Stimulated activated naive B cell treated with anti-CD40 and anti-IgM and Interleukin-4, amounts not matched to agents 10 μg/mL and 1 μg/mL and 100 μg/mL, for 72 hours (primary cell): ENCODE measurements around the gene DTX3.

ENCODE experiments used
- ATAC-seq, 2 donors: fragments of 150-1000 bp; cut with Tn5 transposase; replicated peaks; 2 replicates each; pipeline ENCODE4 v1.10.0; 2021; ENCODE audit warnings: moderate library complexity in 1 of 2
- DNase-seq: peaks from one replicate; pipeline ENCODE4 v3.0.0; 2021
- H3K27ac Mint-ChIP-seq: one replicate; pipeline ENCODE4 v1.8.0; 2022; ENCODE audit warnings: mild to moderate bottlenecking, mixed read lengths
- H3K27me3 Mint-ChIP-seq, 2 donors: one replicate each; pipeline ENCODE4 v1.8.0; 2022; ENCODE audit warnings: mixed read lengths in 2 of 2
- H3K36me3 Mint-ChIP-seq, 2 donors: one replicate each; pipeline ENCODE4 v1.8.0; 2022; ENCODE audit warnings: mixed read lengths in 2 of 2, mild to moderate bottlenecking in 1 of 2
- H3K4me1 Mint-ChIP-seq, 2 donors: one replicate each; pipeline ENCODE4 v1.8.0; 2022; ENCODE audit warnings: mixed read lengths in 2 of 2, mild to moderate bottlenecking in 1 of 2
- H3K4me3 Mint-ChIP-seq, 2 donors: one replicate each; pipeline ENCODE4 v1.8.0; 2022; ENCODE audit warnings: mild to moderate bottlenecking in 2 of 2, mixed read lengths in 2 of 2, moderate library complexity in 1 of 2
- H3K9me3 Mint-ChIP-seq, 2 donors: one replicate each; pipeline ENCODE4 v1.8.0; 2022; ENCODE audit warnings: mixed read lengths in 2 of 2, mild to moderate bottlenecking in 1 of 2

DTX3 gene

GRCh38 chr12:57576613-57577160, 27.9 kb upstream of the DTX3 start:
- Mint-ChIP-seq H3K4me1 (no peaks in the 10 kb centered on the region), H3K36me3 (peaks cover 0 to 3% of the 10 kb centered on the region in 2 donors), H3K27me3 (peaks cover 22 to 40% of the 10 kb centered on the region in 2 donors), H3K27ac (no peak overlapping the region), H3K9me3 (no peaks in the 10 kb centered on the region), H3K4me3 (no peak overlapping the region)
- no peak for ATAC-seq
- no peak for DNase-seq

DNA sequence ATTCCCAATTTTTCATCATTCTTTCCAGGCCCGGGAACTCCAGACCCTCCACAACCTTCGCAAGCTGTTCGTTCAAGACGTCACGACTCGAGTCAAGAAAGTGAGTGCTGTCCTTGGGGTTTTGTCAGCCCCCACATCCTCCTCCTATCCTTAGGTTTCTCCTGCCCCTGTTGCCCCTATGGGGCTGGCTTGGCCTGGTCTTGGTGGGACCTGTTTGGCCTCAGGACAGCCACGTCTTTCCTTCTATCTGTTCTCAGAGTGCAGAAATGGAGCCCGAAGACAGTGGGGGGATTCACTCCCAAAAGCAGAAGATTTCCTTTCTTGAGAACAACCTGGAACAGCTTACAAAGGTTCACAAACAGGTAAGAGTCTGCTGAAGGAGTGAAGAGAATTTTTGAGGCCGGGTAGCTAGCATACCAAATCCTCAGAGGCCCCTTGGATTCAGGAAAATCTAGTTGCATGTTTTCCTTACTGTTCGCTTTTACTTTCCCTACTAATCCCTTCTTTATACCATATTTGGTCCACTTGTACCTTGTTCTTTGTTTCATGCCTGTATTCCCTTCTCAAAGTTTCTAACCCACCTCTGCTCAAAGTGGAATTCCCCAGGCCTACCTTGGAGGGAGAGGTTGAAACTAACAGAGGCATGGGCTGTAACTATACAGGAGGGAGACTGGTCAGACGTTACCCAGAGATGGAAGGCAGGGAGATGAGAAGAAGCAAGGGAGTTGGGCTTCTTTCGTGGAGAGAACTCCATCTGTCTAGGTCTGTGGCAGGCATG, 26.5 kb upstream of the DTX3 start:
- no peak overlapping the region for H3K4me3 Mint-ChIP-seq
- H3K27ac Mint-ChIP-seq: no peak overlapping the region
- H3K36me3 Mint-ChIP-seq: peaks cover 0 to 3% of the 10 kb centered on the region in 2 donors
- no peaks in the 10 kb centered on the region for H3K9me3 Mint-ChIP-seq
- H3K4me1 Mint-ChIP-seq: peaks cover under 1 to 3% of the 10 kb centered on the region in 2 donors
- ATAC-seq (no peak), DNase-seq (no peak)
- peaks cover 19 to 51% of the 10 kb centered on the region in 2 donors for H3K27me3 Mint-ChIP-seq

- Mint-ChIP-seq H3K27ac (peak overlapping the region; percentile 20), H3K9me3 (no peaks in the 10 kb centered on the region), H3K4me3 (no peak overlapping the region), H3K4me1 (peaks cover 2 to 7% of the 10 kb centered on the region in 2 donors), H3K36me3 (peaks cover 0 to 3% of the 10 kb centered on the region in 2 donors), H3K27me3 (peaks cover 25 to 59% of the 10 kb centered on the region in 2 donors)
- ATAC-seq (no peak), DNase-seq (no peak)
Observed at GRCh38 chr12:57579011-57579410, 25.6 kb upstream of the DTX3 start.

DNA sequence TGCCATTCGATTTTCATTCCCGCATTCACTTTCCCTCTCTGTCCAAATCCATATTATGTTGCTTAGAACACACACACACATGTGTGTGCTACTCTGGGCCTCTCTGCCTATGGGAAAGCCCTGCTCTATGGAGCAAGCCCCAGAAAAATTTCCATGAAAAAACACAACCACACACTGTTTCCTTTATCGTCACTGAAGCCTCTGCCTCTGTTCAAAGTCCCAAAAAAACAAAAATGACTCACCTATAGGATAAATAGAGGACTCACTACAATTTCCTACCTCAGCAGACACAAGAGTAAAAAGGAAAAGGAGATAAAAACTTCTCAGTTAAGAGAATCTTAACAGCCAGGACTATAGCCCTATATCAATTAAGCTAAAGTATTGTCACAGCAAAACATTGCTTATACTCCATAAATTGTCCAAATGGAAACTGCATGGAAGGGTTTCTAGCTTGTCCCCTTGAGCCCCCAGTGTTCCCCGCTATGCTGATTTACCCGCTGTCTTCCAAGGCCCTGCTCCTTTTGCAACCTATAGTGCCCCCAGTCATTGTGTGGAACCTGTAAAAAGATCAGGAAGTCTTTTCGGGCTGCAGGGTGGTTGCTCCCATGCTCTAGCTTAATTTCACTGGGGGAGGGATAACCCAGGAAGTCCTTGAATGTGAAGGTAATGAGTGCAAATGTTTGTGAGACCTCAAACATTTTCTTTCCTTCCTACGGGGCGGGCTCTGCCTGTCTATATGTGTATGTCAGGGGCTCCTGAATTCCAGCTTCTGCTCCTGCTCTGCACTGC, 24.8 kb upstream of the DTX3 start:
- H3K9me3 Mint-ChIP-seq: no peaks in the 10 kb centered on the region
- peaks cover 2 to 7% of the 10 kb centered on the region in 2 donors for H3K4me1 Mint-ChIP-seq
- peaks cover 29 to 64% of the 10 kb centered on the region in 2 donors for H3K27me3 Mint-ChIP-seq
- no peak overlapping the region for H3K27ac Mint-ChIP-seq
- ATAC-seq (no peak), DNase-seq (no peak)
- H3K36me3 Mint-ChIP-seq: peaks cover 0 to 3% of the 10 kb centered on the region in 2 donors
- H3K4me3 Mint-ChIP-seq: no peak overlapping the region

GRCh38 chr12:57580466-57580795, 24.2 kb upstream of the DTX3 start:
- Mint-ChIP-seq H3K4me1 (peaks cover 2 to 7% of the 10 kb centered on the region in 2 donors), H3K27me3 (peaks cover 29 to 64% of the 10 kb centered on the region in 2 donors), H3K4me3 (no peak overlapping the region), H3K36me3 (peaks cover 0 to 3% of the 10 kb centered on the region in 2 donors), H3K9me3 (no peaks in the 10 kb centered on the region), H3K27ac (no peak overlapping the region)
- no peak for ATAC-seq
- no peak for DNase-seq

- H3K27ac Mint-ChIP-seq: no peak overlapping the region
- DNase-seq (no peak), ATAC-seq (no peak)
- H3K4me3 Mint-ChIP-seq: no peak overlapping the region
- no peaks in the 10 kb centered on the region for H3K9me3 Mint-ChIP-seq
- peaks cover 19 to 56% of the 10 kb centered on the region in 2 donors for H3K27me3 Mint-ChIP-seq
- no peaks in the 10 kb centered on the region for H3K36me3 Mint-ChIP-seq
- H3K4me1 Mint-ChIP-seq: peaks cover 2 to 7% of the 10 kb centered on the region in 2 donors
Observed at GRCh38 chr12:57581802-57582201, 22.8 kb upstream of the DTX3 start.

DNA sequence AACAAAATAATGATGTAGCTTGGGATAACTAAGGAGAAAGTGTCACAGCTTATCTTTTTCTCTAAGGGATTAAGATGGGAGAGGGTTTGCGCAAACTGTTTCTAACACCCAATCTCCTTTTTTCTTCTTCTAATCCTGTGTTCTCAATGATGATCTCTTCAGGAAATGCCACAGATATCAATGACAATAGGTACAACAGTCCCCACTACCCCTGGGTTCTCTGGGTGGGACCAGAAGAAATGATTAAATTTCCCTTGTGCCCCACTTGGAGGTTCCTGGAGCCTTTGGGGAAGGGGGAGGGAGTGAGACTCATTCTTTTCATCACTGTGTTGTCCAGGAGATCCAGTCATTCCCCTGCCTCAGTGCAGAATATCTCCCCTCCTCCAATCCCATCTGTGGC, 22.2 kb upstream of the DTX3 start:
- Mint-ChIP-seq H3K27me3 (peaks cover 18 to 56% of the 10 kb centered on the region in 2 donors), H3K9me3 (no peaks in the 10 kb centered on the region), H3K36me3 (no peaks in the 10 kb centered on the region), H3K4me3 (no peak overlapping the region), H3K27ac (no peak overlapping the region), H3K4me1 (peaks cover 2 to 7% of the 10 kb centered on the region in 2 donors)
- no peak for ATAC-seq
- no peak for DNase-seq

- ATAC-seq (peak; percentile 98 to 99), DNase-seq (peak; percentile 64)
- Mint-ChIP-seq H3K27ac (peak overlapping the region; percentile 53), H3K9me3 (no peaks in the 10 kb centered on the region), H3K4me1 (peaks cover 2 to 7% of the 10 kb centered on the region in 2 donors), H3K36me3 (no peaks in the 10 kb centered on the region), H3K27me3 (peaks cover 18 to 49% of the 10 kb centered on the region in 2 donors), H3K4me3 (no peak overlapping the region)
Observed at GRCh38 chr12:57583008-57583831, 21.4 kb upstream of the DTX3 start.

- Mint-ChIP-seq H3K4me3 (no peak overlapping the region), H3K4me1 (peaks cover 2 to 7% of the 10 kb centered on the region in 2 donors), H3K36me3 (no peaks in the 10 kb centered on the region), H3K27ac (no peak overlapping the region), H3K27me3 (peaks cover 18 to 48% of the 10 kb centered on the region in 2 donors), H3K9me3 (no peaks in the 10 kb centered on the region)
- DNase-seq: no peak
- no peak for ATAC-seq
Observed at GRCh38 chr12:57584050-57584449, 20.6 kb upstream of the DTX3 start.

GRCh38 chr12:57584690-57585089, 19.9 kb upstream of the DTX3 start:
- Mint-ChIP-seq H3K27ac (no peak overlapping the region), H3K4me3 (no peak overlapping the region)
- no peak for ATAC-seq

GRCh38 chr12:57585156-57585555, 19.5 kb upstream of the DTX3 start:
- Mint-ChIP-seq H3K9me3 (no peaks in the 10 kb centered on the region), H3K27me3 (peaks cover 18 to 47% of the 10 kb centered on the region in 2 donors), H3K36me3 (no peaks in the 10 kb centered on the region), H3K4me1 (peaks cover 2 to 8% of the 10 kb centered on the region in 2 donors), H3K27ac (no peak overlapping the region), H3K4me3 (no peak overlapping the region)
- no peak for ATAC-seq
- no peak for DNase-seq

More at GRCh38 chr12:57584690-57585089, 19.9 kb upstream of the DTX3 start:
- H3K36me3 Mint-ChIP-seq: no peaks in the 10 kb centered on the region
- no peaks in the 10 kb centered on the region for H3K9me3 Mint-ChIP-seq
- peaks cover 18 to 48% of the 10 kb centered on the region in 2 donors for H3K27me3 Mint-ChIP-seq
- no peak for DNase-seq
- H3K4me1 Mint-ChIP-seq: peaks cover 2 to 7% of the 10 kb centered on the region in 2 donors

DNA sequence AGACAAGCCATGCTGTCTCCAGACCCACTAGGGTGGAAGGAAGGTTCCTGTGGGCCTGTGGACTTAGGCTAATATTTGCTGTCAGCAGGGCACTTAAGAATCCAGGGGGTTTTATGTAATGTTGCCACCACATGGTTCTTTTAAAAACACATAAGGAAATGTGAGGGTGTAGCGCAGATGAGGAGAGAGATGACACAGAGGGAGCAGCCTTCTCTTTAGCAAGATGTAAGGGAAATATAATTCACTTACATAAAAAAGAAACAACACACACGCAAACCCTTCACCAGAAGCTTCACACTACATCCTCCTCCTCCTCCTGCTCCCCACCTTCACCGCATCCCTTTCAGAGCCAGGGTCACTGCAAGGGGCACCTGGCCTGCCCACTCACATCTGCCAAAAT, 18.5 kb upstream of the DTX3 start:
- DNase-seq: no peak

GRCh38 chr12:57586832-57587429, 17.7 kb upstream of the DTX3 start:
- Mint-ChIP-seq H3K27ac (no peak overlapping the region), H3K9me3 (no peaks in the 10 kb centered on the region), H3K36me3 (peaks cover 0 to 3% of the 10 kb centered on the region in 2 donors), H3K4me1 (peaks cover 12 to 21% of the 10 kb centered on the region in 2 donors), H3K27me3 (peaks cover 12 to 30% of the 10 kb centered on the region in 2 donors), H3K4me3 (no peak overlapping the region)
- DNase-seq (no peak), ATAC-seq (no peak)

More for the DNA sequence above, 18.5 kb upstream of the DTX3 start:
- no peaks in the 10 kb centered on the region for H3K9me3 Mint-ChIP-seq
- H3K4me3 Mint-ChIP-seq: no peak overlapping the region
- H3K27ac Mint-ChIP-seq: no peak overlapping the region
- peaks cover 0 to 1% of the 10 kb centered on the region in 2 donors for H3K36me3 Mint-ChIP-seq
- H3K27me3 Mint-ChIP-seq: peaks cover 18 to 38% of the 10 kb centered on the region in 2 donors
- no peak for ATAC-seq
- H3K4me1 Mint-ChIP-seq: peaks cover 7 to 14% of the 10 kb centered on the region in 2 donors
